HG02885 (cell line): ENCODE results near the gene WDR53.
"Not testable (repeated sequence)": the region's sequence is repeated elsewhere in the genome, so short reads cannot be mapped to it uniquely, and the experiment has no call there.

Experiments used
- ATAC-seq: cut with Tn5 transposase; IDR thresholded peaks from one replicate; pipeline ENCODE4 v1.9.1; 2021; ENCODE audit warnings: mild to moderate bottlenecking; ENCODE audit not compliant: unreplicated experiment, poor library complexity

Gene WDR53

GRCh38 chr3:196521291-196521690, 47.1 kb downstream of the WDR53 start:
- not testable (repeated sequence) for ATAC-seq

- no peak for ATAC-seq
These were observed 48.7 kb downstream of the WDR53 start for GRCh38 chr3:196519718-196520082.

- no peak for ATAC-seq
These were observed 49.2 kb downstream of the WDR53 start for GRCh38 chr3:196518966-196519717.

- ATAC-seq: no peak
These were observed 50.4 kb downstream of the WDR53 start for GRCh38 chr3:196517919-196518318.

GRCh38 chr3:196517162-196517800, 51.1 kb downstream of the WDR53 start:
- ATAC-seq: no peak

- no peak for ATAC-seq
These were observed 53.3 kb downstream of the WDR53 start, which contains the start of gene SMCO1 for GRCh38 chr3:196514913-196515621. TSS of gene SMCO1 (minus strand) at chr3:196515346. CDS start at chr3:196515209, 137 bp downstream.

- ATAC-seq: no peak
These were observed 54.0 kb downstream of the WDR53 start for GRCh38 chr3:196514350-196514716.

GRCh38 chr3:196513697-196514349, 54.5 kb downstream of the WDR53 start:
- ATAC-seq: no peak

- not testable (repeated sequence) for ATAC-seq
These were observed 56.5 kb downstream of the WDR53 start for GRCh38 chr3:196511646-196512425.

- not testable (repeated sequence) for ATAC-seq
These were observed 57.2 kb downstream of the WDR53 start for GRCh38 chr3:196511108-196511507.

- no peak for ATAC-seq
These were observed 61.7 kb downstream of the WDR53 start for GRCh38 chr3:196506687-196507086.

- ATAC-seq: no peak
These were observed 63.8 kb downstream of the WDR53 start for GRCh38 chr3:196504556-196504955.
